H1 (cell line): ENCODE data around the gene UBAP2L.

Experiments
- CTCF ChIP-seq, 3 experiments: IDR thresholded peaks; 1 replicate in 2 of 3; 2 replicates in 1 of 3; pipeline versions ENCODE4 v1.5.1 to v1.6.1; 2011; ENCODE audit warnings: low read length in 3 of 3, mild to moderate bottlenecking in 3 of 3, inconsistent platforms in 2 of 3, low read depth in 1 of 3, moderate library complexity in 1 of 3; ENCODE audit not compliant: insufficient read depth in 1 of 3; ENCODE audit errors: control extremely low read depth in 1 of 3
- EZH2 ChIP-seq: fragments of 200-600 bp; sonication (generic); IDR thresholded peaks from 2 replicates; pipeline ENCODE4 v1.7.1; 2012; ENCODE audit warnings: low read depth, mild to moderate bottlenecking, moderate library complexity, low read length, inconsistent platforms; ENCODE audit not compliant: severe bottlenecking
- JUND ChIP-seq: IDR thresholded peaks from 2 replicates; pipeline ENCODE4 v1.6.1; 2011; ENCODE audit warnings: mild to moderate bottlenecking, improper control_type of control experiment, low read length
- POLR2A ChIP-seq, 2 experiments: IDR thresholded peaks; 1 replicate in 1 of 2; 2 replicates in 1 of 2; pipeline ENCODE4 v1.6.1; 2011; ENCODE audit warnings: low read depth in 2 of 2, low read length in 2 of 2, mild to moderate bottlenecking in 2 of 2; ENCODE audit errors: control extremely low read depth in 1 of 2
- POLR2AphosphoS5 ChIP-seq: IDR thresholded peaks from 2 replicates; pipeline ENCODE4 v1.6.1; 2011; ENCODE audit warnings: low read depth, low read length
- RAD21 ChIP-seq, 2 experiments: IDR thresholded peaks in 1 of 2; conservative IDR thresholded peaks in 1 of 2; 2 replicates each; pipeline ENCODE4 v1.6.1; 2011; ENCODE audit warnings: low read depth in 2 of 2, low read length in 2 of 2, improper control_type of control experiment in 1 of 2, inconsistent platforms in 1 of 2, mild to moderate bottlenecking in 1 of 2, moderate library complexity in 1 of 2
- RFX5 ChIP-seq: IDR thresholded peaks from 2 replicates; pipeline ENCODE4 v1.6.1; 2011; ENCODE audit warnings: low read depth, low read length, improper control_type of control experiment, borderline replicate concordance
- TF ChIP-seq, protein P1 (sequence below): IDR thresholded peaks from 2 replicates; pipeline ENCODE4 v1.6.1; 2011; ENCODE audit warnings: low read depth, mild to moderate bottlenecking, low read length; ENCODE audit not compliant: insufficient read depth
- TF ChIP-seq, protein P2 (sequence below): IDR thresholded peaks from 2 replicates; pipeline ENCODE4 v1.6.1; 2012; ENCODE audit warnings: inconsistent platforms

- no peak for TF ChIP-seq POLR2A (IDR thresholded peaks at IDR 0.05; ENCODE audit: control extremely low read depth in 1 of 2, low read depth in 2 of 2, low read length in 2 of 2)
- no peak for TF ChIP-seq CTCF (IDR thresholded peaks at IDR 0.05; ENCODE audit: control extremely low read depth in 1 of 3, insufficient read depth in 1 of 3, low read depth in 1 of 3, low read length in 3 of 3)
- TF ChIP-seq POLR2AphosphoS5: no peak
- no peak for TF ChIP-seq EZH2
- TF ChIP-seq, protein P1, sequence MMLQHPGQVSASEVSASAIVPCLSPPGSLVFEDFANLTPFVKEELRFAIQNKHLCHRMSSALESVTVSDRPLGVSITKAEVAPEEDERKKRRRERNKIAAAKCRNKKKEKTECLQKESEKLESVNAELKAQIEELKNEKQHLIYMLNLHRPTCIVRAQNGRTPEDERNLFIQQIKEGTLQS: no peak
- TF ChIP-seq RAD21 (IDR thresholded peaks at IDR 0.05 in 1 of 2, conservative IDR thresholded peaks at IDR 0.05 in 1 of 2; ENCODE audit: low read depth in 2 of 2, low read length in 2 of 2): no peak
- TF ChIP-seq JUND: no peak
- TF ChIP-seq RFX5: no peak
- TF ChIP-seq, protein P2, sequence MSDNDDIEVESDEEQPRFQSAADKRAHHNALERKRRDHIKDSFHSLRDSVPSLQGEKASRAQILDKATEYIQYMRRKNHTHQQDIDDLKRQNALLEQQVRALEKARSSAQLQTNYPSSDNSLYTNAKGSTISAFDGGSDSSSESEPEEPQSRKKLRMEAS: no peak
These were observed 74.9 kb downstream of the UBAP2L start for GRCh38 chr1:154295408-154296235.
